ENCODE data around the gene SERPINB6.

DNA sequence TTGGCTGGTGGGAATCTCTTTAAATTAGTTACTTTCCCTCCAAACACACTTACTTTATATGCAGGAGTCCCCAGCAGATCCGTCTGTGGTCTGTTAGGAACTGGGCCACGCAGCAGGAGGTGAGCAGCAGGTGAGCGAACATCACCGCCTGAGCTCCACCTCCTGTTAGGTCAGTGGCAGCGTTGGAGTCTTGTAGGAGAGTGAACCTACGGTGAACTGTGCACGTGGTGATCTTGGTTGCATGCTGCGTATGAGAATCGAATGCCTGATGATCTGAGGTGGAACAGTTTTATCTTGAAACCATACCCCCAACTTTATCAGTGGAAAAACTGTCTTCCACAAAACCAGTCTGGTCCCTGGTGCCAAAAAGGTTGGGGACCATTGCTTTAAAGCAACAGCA lies 5.0 kb downstream of the SERPINB6 start:
- TF ChIP-seq CTCF (IDR thresholded peaks at IDR 0.05) (no peak), RCOR1 (IDR thresholded peaks at IDR 0.05; ENCODE audit: low read length) (no peak), JUND (IDR thresholded peaks at IDR 0.05) (no peak), MAX (IDR thresholded peaks at IDR 0.05; ENCODE audit: low read depth) (no peak), IRF3 (IDR thresholded peaks at IDR 0.05; ENCODE audit: low read depth, low read length) (no peak), RXRA (IDR thresholded peaks at IDR 0.05; ENCODE audit: borderline replicate concordance, low read depth) (no peak), RFX5 (IDR thresholded peaks at IDR 0.05; ENCODE audit: low read length) (no peak)
- TF ChIP-seq, protein P1, sequence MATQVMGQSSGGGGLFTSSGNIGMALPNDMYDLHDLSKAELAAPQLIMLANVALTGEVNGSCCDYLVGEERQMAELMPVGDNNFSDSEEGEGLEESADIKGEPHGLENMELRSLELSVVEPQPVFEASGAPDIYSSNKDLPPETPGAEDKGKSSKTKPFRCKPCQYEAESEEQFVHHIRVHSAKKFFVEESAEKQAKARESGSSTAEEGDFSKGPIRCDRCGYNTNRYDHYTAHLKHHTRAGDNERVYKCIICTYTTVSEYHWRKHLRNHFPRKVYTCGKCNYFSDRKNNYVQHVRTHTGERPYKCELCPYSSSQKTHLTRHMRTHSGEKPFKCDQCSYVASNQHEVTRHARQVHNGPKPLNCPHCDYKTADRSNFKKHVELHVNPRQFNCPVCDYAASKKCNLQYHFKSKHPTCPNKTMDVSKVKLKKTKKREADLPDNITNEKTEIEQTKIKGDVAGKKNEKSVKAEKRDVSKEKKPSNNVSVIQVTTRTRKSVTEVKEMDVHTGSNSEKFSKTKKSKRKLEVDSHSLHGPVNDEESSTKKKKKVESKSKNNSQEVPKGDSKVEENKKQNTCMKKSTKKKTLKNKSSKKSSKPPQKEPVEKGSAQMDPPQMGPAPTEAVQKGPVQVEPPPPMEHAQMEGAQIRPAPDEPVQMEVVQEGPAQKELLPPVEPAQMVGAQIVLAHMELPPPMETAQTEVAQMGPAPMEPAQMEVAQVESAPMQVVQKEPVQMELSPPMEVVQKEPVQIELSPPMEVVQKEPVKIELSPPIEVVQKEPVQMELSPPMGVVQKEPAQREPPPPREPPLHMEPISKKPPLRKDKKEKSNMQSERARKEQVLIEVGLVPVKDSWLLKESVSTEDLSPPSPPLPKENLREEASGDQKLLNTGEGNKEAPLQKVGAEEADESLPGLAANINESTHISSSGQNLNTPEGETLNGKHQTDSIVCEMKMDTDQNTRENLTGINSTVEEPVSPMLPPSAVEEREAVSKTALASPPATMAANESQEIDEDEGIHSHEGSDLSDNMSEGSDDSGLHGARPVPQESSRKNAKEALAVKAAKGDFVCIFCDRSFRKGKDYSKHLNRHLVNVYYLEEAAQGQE (IDR thresholded peaks at IDR 0.05; ENCODE audit: low read depth, low read length): no peak

Measured in SK-N-SH (cell line).